Transverse colon (tissue), 4 donors: Measurements from ENCODE around the gene FER. TPM values are rescaled to one million over a fixed set of nuclear protein-coding genes. Genes with fewer than 3 reads are reported as not detected.
A peak's percentile ranks its signal among the peaks of the same experiment; 100 is the strongest.

Experiments used
- DNase-seq: peaks from one replicate; pipeline ENCODE4 v3.0.0-alpha.2; 2019
- H3K27ac ChIP-seq, 4 donors: fragments of 200-600 bp; sonication (generic); 2 replicates each; pipeline ENCODE4 v1.5.1; 2016 to 2018; ENCODE audit warnings: inconsistent platforms in 4 of 4
- H3K27me3 ChIP-seq: fragments of 200-600 bp; sonication (generic); 2 replicates; pipeline ENCODE4 v1.5.1; 2017; ENCODE audit warnings: inconsistent platforms
- H3K36me3 ChIP-seq, 4 donors: fragments of 200-600 bp; sonication (generic); 2 replicates each; pipeline ENCODE4 v1.5.1; 2017 to 2019; ENCODE audit warnings: inconsistent platforms in 4 of 4
- H3K4me1 ChIP-seq, 4 donors: fragments of 200-600 bp; sonication (generic); 2 replicates each; pipeline ENCODE4 v1.5.1; 2017 to 2020; ENCODE audit warnings: inconsistent platforms in 4 of 4
- H3K4me3 ChIP-seq, 4 donors: fragments of 200-600 bp; sonication (generic); 1 replicate in 1 of 4; 2 replicates in 3 of 4; pipeline versions ENCODE4 v1.5.1 to v1.6.1; 2017 to 2019; ENCODE audit warnings: inconsistent platforms in 4 of 4
- H3K9me3 ChIP-seq, 2 donors: fragments of 200-600 bp; sonication (generic); 2 replicates each; pipeline ENCODE4 v1.5.1; 2017 to 2019; ENCODE audit warnings: inconsistent platforms in 2 of 2
- EP300 ChIP-seq: sonication (generic); formaldehyde crosslinking; IDR thresholded peaks from one replicate; pipeline ENCODE4 v1.6.1; 2017; ENCODE audit warnings: antibody characterized with exemption, low read depth
- POLR2A ChIP-seq: fragments of 450-650 bp; IDR thresholded peaks from one replicate; pipeline ENCODE4 v1.6.1; 2016; ENCODE audit warnings: antibody characterized with exemption, mild to moderate bottlenecking, moderate library complexity
- POLR2AphosphoS5 ChIP-seq, 3 donors: sonication (generic); formaldehyde crosslinking; IDR thresholded peaks; one replicate each; pipeline ENCODE4 v1.6.1; 2016; ENCODE audit warnings: antibody characterized with exemption in 3 of 3
- WGBS, 2 donors: methylation state at CpG; one replicate each; pipeline ENCODE4 v1.1.5; 2018; ENCODE audit warnings: low coverage in 1 of 2; 5-methylcytosine and 5-hydroxymethylcytosine counted together
- in situ Hi-C, 4 donors: fragments of 200-750 bp; cut with MboI; loops; one replicate each; pipeline versions ENCODE4 v1.15.0 to v1.15.1; 2017; ENCODE audit warnings: low sequenced_read_pairs in 3 of 4, low pct_ligation_motif_present in 1 of 4, low pct_unique_long_range_greater_than_20kb in 1 of 4
- intact Hi-C: fragments of 100-400 bp; cut with DNase I; formaldehyde crosslinking; loops from one replicate; pipeline ENCODE4 v1.15.1; 2023; ENCODE audit warnings: low total_unique reads
- total RNA-seq, 4 donors: library from RNA; depleted of rRNA; stranded (reverse); fragments of >200 nt; gene quantifications; one replicate each; pipeline ENCODE4 v1.1.0, GENCODE V29; 2016
- TF ChIP-seq, protein P1 (sequence below), 5 experiments: fragments of 200-600 bp in 3 of 5; fragments of 450-650 bp in 2 of 5; sonication (generic) in 3 of 5; IDR thresholded peaks; 1 replicate in 2 of 5; 2 replicates in 3 of 5; pipeline ENCODE4 v1.5.1; 2016 to 2017; ENCODE audit warnings: antibody characterized with exemption in 5 of 5, inconsistent platforms in 3 of 5, mild to moderate bottlenecking in 2 of 5, moderate library complexity in 1 of 5

Gene FER
- total RNA-seq, 4 donors from 2014 or later, result 7.5 to 25.5 (median 13.1) TPM

DNA sequence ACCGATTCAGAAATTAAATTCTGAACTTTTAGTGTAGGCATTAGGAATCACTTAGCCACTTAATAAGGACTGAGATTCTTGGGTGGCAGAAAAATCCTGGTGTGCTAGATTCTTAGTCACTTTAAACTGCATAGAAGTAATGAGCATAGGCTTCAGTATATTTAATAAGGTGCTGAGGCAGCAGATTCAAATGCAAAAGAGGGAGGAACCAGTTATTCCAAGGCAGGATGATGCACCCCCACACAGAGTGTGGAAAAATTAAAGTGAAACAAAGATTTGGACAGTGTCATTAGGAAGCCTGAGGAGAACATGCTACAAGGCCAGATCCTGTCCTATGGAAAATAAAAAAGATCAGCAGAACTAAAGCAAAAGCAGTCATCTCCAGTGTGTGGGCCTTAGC lies 444.3 kb downstream of the FER start:
- peak overlapping the region; percentile 32 to 71 (median 64) for H3K27ac ChIP-seq
- no peaks in the 10 kb centered on the region for H3K9me3 ChIP-seq
- in situ Hi-C loops, result no loop called here
- intact Hi-C loops, result no loop called here
- TF ChIP-seq POLR2A (no peak), EP300 (no peak), POLR2AphosphoS5 (IDR thresholded peaks at IDR 0.05) (no peak)
- TF ChIP-seq, protein P1, sequence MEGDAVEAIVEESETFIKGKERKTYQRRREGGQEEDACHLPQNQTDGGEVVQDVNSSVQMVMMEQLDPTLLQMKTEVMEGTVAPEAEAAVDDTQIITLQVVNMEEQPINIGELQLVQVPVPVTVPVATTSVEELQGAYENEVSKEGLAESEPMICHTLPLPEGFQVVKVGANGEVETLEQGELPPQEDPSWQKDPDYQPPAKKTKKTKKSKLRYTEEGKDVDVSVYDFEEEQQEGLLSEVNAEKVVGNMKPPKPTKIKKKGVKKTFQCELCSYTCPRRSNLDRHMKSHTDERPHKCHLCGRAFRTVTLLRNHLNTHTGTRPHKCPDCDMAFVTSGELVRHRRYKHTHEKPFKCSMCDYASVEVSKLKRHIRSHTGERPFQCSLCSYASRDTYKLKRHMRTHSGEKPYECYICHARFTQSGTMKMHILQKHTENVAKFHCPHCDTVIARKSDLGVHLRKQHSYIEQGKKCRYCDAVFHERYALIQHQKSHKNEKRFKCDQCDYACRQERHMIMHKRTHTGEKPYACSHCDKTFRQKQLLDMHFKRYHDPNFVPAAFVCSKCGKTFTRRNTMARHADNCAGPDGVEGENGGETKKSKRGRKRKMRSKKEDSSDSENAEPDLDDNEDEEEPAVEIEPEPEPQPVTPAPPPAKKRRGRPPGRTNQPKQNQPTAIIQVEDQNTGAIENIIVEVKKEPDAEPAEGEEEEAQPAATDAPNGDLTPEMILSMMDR (IDR thresholded peaks at IDR 0.05), result no peak
- 97 to 100% methylated on average over 1 of the region's 1 CpG for WGBS, 2 donors
- peaks cover 0 to 9% (median 0%) of the 10 kb centered on the region in 4 donors for H3K36me3 ChIP-seq
- DNase-seq, result no peak
- no peaks in the 10 kb centered on the region for H3K27me3 ChIP-seq
- peaks cover 0 to 39% (median 22%) of the 10 kb centered on the region in 4 donors for H3K4me1 ChIP-seq
- H3K4me3 ChIP-seq, result no peak overlapping the region

GRCh38 chr5:109192555-109193281 lies 445.0 kb downstream of the FER start:
- no peak overlapping the region for H3K4me3 ChIP-seq
- TF ChIP-seq POLR2A, result no peak
- TF ChIP-seq POLR2AphosphoS5 (IDR thresholded peaks at IDR 0.05), result peak in 1 of 3 donors; percentile 8
- peaks cover 0 to 2% (median 0%) of the 10 kb centered on the region in 4 donors for H3K36me3 ChIP-seq
- 51 to 60% methylated on average over 5 to 6 of the region's 6 CpGs for WGBS, 2 donors
- H3K27ac ChIP-seq, result peak overlapping the region; percentile 32 to 71 (median 64)
- peaks cover 0 to 39% (median 22%) of the 10 kb centered on the region in 4 donors for H3K4me1 ChIP-seq
- no peak for DNase-seq
- in situ Hi-C loops, result no loop called here
- H3K9me3 ChIP-seq, result no peaks in the 10 kb centered on the region
- intact Hi-C loops, result no loop called here
- H3K27me3 ChIP-seq, result no peaks in the 10 kb centered on the region

- H3K9me3 ChIP-seq, result no peaks in the 10 kb centered on the region
- WGBS, 2 donors, result 65 to 80% methylated on average over 2 of the region's 2 CpGs
- in situ Hi-C loops, result no loop called here
- H3K27ac ChIP-seq, result no peak overlapping the region
- no peak for DNase-seq
- no peaks in the 10 kb centered on the region for H3K36me3 ChIP-seq
- intact Hi-C loops, result no loop called here
- peaks cover 0 to 39% (median 21%) of the 10 kb centered on the region in 4 donors for H3K4me1 ChIP-seq
- TF ChIP-seq POLR2AphosphoS5 (IDR thresholded peaks at IDR 0.05) (no peak), POLR2A (no peak), EP300 (no peak)
- TF ChIP-seq, protein P1 (IDR thresholded peaks at IDR 0.05), result no peak
- H3K4me3 ChIP-seq, result no peak overlapping the region
- H3K27me3 ChIP-seq, result no peaks in the 10 kb centered on the region
Observed at GRCh38 chr5:109195667-109196066, 448.0 kb downstream of the FER start.

GRCh38 chr5:109196087-109196822 lies 448.6 kb downstream of the FER start:
- peaks cover 0 to 35% (median 18%) of the 10 kb centered on the region in 4 donors for H3K4me1 ChIP-seq
- H3K9me3 ChIP-seq, result no peaks in the 10 kb centered on the region
- TF ChIP-seq EP300 (no peak), POLR2A (no peak), POLR2AphosphoS5 (IDR thresholded peaks at IDR 0.05) (no peak)
- TF ChIP-seq, protein P1 (IDR thresholded peaks at IDR 0.05), result no peak
- 81 to 90% methylated on average over 2 of the region's 2 CpGs for WGBS, 2 donors
- no peak for DNase-seq
- no peak overlapping the region for H3K27ac ChIP-seq
- no peaks in the 10 kb centered on the region for H3K27me3 ChIP-seq
- intact Hi-C loops (no loop called here), in situ Hi-C loops (no loop called here)
- no peak overlapping the region for H3K4me3 ChIP-seq
- H3K36me3 ChIP-seq, result no peaks in the 10 kb centered on the region
